ENCODE measurements around the gene YWHAE.
"Not testable (repeated sequence)": the region's sequence is repeated elsewhere in the genome, so short reads cannot be mapped to it uniquely, and the experiment has no call there.

Gene YWHAE

GRCh38 chr17:1399679-1400512 is at the start of gene YWHAE:
Gene YWHAE (minus strand): TSS chr17:1400222. CDS start chr17:1400110, 112 bp downstream.
- DNase-seq = peak; percentile 96

- no peak for DNase-seq
Measured at GRCh38 chr17:1449412-1449967, 49.5 kb upstream of the YWHAE start.

GRCh38 chr17:1447052-1447451 is 47.0 kb upstream of the YWHAE start:
- DNase-seq = no peak

- no peak for DNase-seq
Measured at GRCh38 chr17:1446201-1446600, 46.2 kb upstream of the YWHAE start.

- not testable (repeated sequence) for DNase-seq
Measured at GRCh38 chr17:1445695-1446094, 45.7 kb upstream of the YWHAE start.

- DNase-seq = not testable (repeated sequence)
Measured at GRCh38 chr17:1442721-1443120, 42.7 kb upstream of the YWHAE start.

- DNase-seq = no peak
Measured at GRCh38 chr17:1442187-1442586, 42.2 kb upstream of the YWHAE start.

- no peak for DNase-seq
Measured at GRCh38 chr17:1440921-1441320, 40.9 kb upstream of the YWHAE start.

GRCh38 chr17:1438593-1439083 is 38.6 kb upstream of the YWHAE start:
- DNase-seq = no peak

- DNase-seq = no peak
Measured at GRCh38 chr17:1435326-1435725, 35.3 kb upstream of the YWHAE start.

GRCh38 chr17:1434150-1434549 is 34.1 kb upstream of the YWHAE start:
- no peak for DNase-seq

GRCh38 chr17:1431631-1432104 is 31.6 kb upstream of the YWHAE start:
- DNase-seq = no peak

GRCh38 chr17:1423456-1424135 is 23.6 kb upstream of the YWHAE start:
- DNase-seq = no peak

- no peak for DNase-seq
Measured at GRCh38 chr17:1422885-1423284, 22.9 kb upstream of the YWHAE start.

GRCh38 chr17:1421470-1421869 is 21.4 kb upstream of the YWHAE start:
- no peak for DNase-seq

GRCh38 chr17:1420981-1421380 is 21.0 kb upstream of the YWHAE start:
- DNase-seq = no peak

- no peak for DNase-seq
Measured at GRCh38 chr17:1420163-1420562, 20.1 kb upstream of the YWHAE start.

- not testable (repeated sequence) for DNase-seq
Measured at GRCh38 chr17:1418476-1418875, 18.5 kb upstream of the YWHAE start.

GRCh38 chr17:1416414-1416813 is 16.4 kb upstream of the YWHAE start:
- DNase-seq = no peak

GRCh38 chr17:1414634-1415033 is 14.6 kb upstream of the YWHAE start:
- no peak for DNase-seq

GRCh38 chr17:1414001-1414574 is 14.1 kb upstream of the YWHAE start:
- DNase-seq = no peak

GRCh38 chr17:1413281-1413791 is 13.3 kb upstream of the YWHAE start:
- no peak for DNase-seq
